OCI-LY1 (cell line): ENCODE measurements around the gene CTF1.

Source experiments
- CTCF ChIP-seq: fragments of 200-600 bp; sonication (generic), shearing (Covaris generic); IDR thresholded peaks from 2 replicates; pipeline ENCODE4 v1.5.1; 2017; ENCODE audit warnings: mild to moderate bottlenecking, antibody characterized with exemption, low read length, moderate library complexity, mixed read lengths
- EZH2 ChIP-seq: fragments of 200-600 bp; sonication (generic), shearing (Covaris generic); IDR thresholded peaks from 2 replicates; pipeline ENCODE4 v1.8.0; 2017; ENCODE audit warnings: borderline replicate concordance, mixed run types, mild to moderate bottlenecking, antibody characterized with exemption, low read length, moderate library complexity, mixed read lengths

- TF ChIP-seq CTCF = no peak
- TF ChIP-seq EZH2 = no peak
Observed at GRCh38 chr16:30937692-30938091, 41.3 kb downstream of the CTF1 start.
